GM12865 (cell line): Measurements from ENCODE around the gene FHAD1.

Source experiments
- DNase-seq: peaks from one replicate; pipeline ENCODE4 v3.0.0; 2010; ENCODE audit warnings: low read depth
- H3K4me3 ChIP-seq: 2 replicates; pipeline ENCODE4 v1.5.1; 2011; ENCODE audit warnings: mild to moderate bottlenecking, low read depth, low read length, control low read depth
- CTCF ChIP-seq: IDR thresholded peaks from 2 replicates; pipeline ENCODE4 v1.5.1; 2011; ENCODE audit warnings: low read length, control low read depth, low read depth, inconsistent platforms; ENCODE audit not compliant: insufficient read depth; ENCODE audit errors: missing control alignments

Gene FHAD1

DNA sequence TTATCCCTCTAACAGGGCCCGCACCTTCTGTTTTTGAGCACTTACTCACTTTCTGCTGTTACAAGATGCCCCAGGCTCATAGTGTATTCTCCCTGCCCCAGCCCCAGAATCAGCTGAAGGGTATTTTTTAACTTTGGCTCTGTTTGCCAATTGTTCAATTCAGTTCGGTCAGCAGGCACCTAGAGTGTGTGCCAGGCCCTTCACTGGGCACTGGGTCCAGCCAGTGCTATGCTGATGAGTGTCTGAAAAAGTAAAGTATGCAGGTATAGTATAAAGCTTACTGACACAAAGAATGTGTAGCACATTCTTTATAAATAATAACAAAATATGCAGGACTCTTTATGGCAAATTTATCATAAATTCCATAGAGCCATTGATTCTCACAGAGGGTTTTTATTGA is 35.0 kb downstream of the FHAD1 start:
- no peak for TF ChIP-seq CTCF
- no peak for DNase-seq
- H3K4me3 ChIP-seq: no peak overlapping the region

- DNase-seq: no peak
- no peak overlapping the region for H3K4me3 ChIP-seq
- TF ChIP-seq CTCF: no peak
Measured at GRCh38 chr1:15282810-15283474, 35.9 kb downstream of the FHAD1 start.

- TF ChIP-seq CTCF: no peak
- no peak for DNase-seq
- H3K4me3 ChIP-seq: no peak overlapping the region
Measured at GRCh38 chr1:15283526-15283925, 36.5 kb downstream of the FHAD1 start.

- no peak for TF ChIP-seq CTCF
- H3K4me3 ChIP-seq: no peak overlapping the region
- no peak for DNase-seq
Measured at GRCh38 chr1:15286452-15286851, 39.4 kb downstream of the FHAD1 start.

- no peak for TF ChIP-seq CTCF
- no peak for DNase-seq
- no peak overlapping the region for H3K4me3 ChIP-seq
Measured at GRCh38 chr1:15287035-15287979, 40.3 kb downstream of the FHAD1 start.

DNA sequence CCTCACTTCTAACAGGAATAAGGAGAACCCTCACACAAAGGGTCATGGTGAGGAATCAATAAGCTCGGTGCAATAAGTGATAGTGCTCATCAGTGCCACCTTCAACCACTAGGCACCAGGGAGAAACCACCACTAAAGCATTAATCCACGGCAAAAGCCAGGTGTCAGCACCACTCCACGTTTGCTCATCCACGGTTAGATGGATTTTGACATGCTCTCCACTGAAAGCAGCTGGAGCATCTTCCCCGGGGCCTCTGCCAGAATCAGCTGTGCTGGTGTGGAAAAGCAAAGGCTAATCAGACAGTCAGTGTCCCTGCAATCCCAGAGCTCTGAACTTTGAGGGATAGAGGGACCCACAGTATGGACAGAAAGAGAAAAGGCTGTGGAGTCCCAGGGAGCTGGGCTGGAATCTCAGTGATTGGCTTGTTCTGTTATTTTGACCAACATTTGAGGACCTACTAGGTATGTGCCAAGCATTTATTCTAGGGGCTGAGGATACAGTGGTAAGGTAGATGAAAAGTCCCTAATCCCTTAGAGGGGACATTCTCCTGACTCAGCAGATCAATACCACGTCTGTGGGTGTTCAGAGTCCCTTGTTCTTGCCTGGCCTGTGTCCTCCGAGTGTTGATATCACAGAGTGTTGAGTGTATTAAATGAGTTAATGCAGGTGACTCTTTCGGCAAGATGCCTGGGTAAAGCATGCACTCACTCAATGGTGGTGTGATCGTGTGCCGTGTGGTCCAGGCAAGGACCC is 41.3 kb downstream of the FHAD1 start:
- DNase-seq: no peak
- no peak overlapping the region for H3K4me3 ChIP-seq
- no peak for TF ChIP-seq CTCF
